Vagina (tissue), 2 donors: Measurements from ENCODE around the gene CFTR.

Source experiments
- CTCF ChIP-seq, 3 experiments: fragments of 450-650 bp in 2 of 3; fragments of 200-600 bp in 1 of 3; sonication (generic) in 1 of 3; IDR thresholded peaks; one replicate each; pipeline ENCODE4 v1.5.1; 2017 to 2019; ENCODE audit warnings: antibody characterized with exemption in 3 of 3, mild to moderate bottlenecking in 2 of 3, moderate library complexity in 2 of 3
- POLR2A ChIP-seq, 2 donors: fragments of 450-650 bp; IDR thresholded peaks; one replicate each; pipeline ENCODE4 v1.6.1; 2017; ENCODE audit warnings: antibody characterized with exemption in 2 of 2, mild to moderate bottlenecking in 2 of 2, moderate library complexity in 2 of 2

- no peak for TF ChIP-seq CTCF (IDR thresholded peaks at IDR 0.05)
- no peak for TF ChIP-seq POLR2A (IDR thresholded peaks at IDR 0.05)
These were observed at the start of gene CFTR for GRCh38 chr7:117479225-117480054.
